Activated naive CD4-positive, alpha-beta T cell treated with anti-CD3 and anti-CD28 coated beads, Interleukin-2, amount 50 U/mL, for 24 hours (primary cell): ENCODE measurements around the gene EYA2.

ENCODE experiments used
- H3K27ac Mint-ChIP-seq: one replicate; pipeline ENCODE4 v1.8.0; 2021; ENCODE audit warnings: mild to moderate bottlenecking, mixed read lengths
- H3K27me3 Mint-ChIP-seq: one replicate; pipeline ENCODE4 v1.8.0; 2021; ENCODE audit warnings: mixed read lengths
- H3K36me3 Mint-ChIP-seq: one replicate; pipeline ENCODE4 v1.8.0; 2021; ENCODE audit warnings: mixed read lengths
- H3K4me1 Mint-ChIP-seq: one replicate; pipeline ENCODE4 v1.8.0; 2021; ENCODE audit warnings: mixed read lengths
- H3K4me3 Mint-ChIP-seq: one replicate; pipeline ENCODE4 v1.8.0; 2021; ENCODE audit warnings: mild to moderate bottlenecking, mixed read lengths
- H3K9me3 Mint-ChIP-seq: one replicate; pipeline ENCODE4 v1.8.0; 2021; ENCODE audit warnings: mixed read lengths

Gene EYA2

DNA sequence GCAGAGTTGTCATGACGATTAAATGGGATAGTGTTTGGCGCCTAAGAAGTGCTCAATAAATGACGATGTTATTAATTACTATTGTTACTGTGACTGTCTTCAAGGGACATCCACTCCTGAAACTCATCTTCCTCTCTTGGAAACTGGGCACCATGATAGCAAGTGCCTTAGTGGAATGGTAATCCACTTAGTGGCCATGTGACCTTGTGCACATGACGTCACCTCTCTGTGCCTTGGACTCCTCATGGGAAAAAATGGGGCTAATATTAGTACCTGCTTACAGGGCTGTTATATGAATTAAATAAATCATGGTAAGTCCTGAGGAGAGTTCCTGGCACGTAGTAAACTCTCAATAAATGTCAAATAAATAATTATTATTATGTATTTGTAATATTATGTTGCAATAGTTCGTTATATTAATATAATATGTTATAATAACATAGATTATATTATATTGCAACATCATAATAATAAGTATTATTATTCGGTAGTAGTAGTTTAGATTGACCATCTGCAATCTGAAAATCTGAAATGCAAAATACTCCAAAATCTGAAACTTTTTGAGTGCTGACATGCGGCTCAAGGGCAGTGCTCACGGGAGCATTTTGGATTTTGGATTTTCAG, 40.9 kb downstream of the EYA2 start:
- H3K27ac Mint-ChIP-seq, result no peak overlapping the region
- no peaks in the 10 kb centered on the region for H3K4me1 Mint-ChIP-seq
- H3K36me3 Mint-ChIP-seq, result no peaks in the 10 kb centered on the region
- no peak overlapping the region for H3K4me3 Mint-ChIP-seq
- H3K9me3 Mint-ChIP-seq, result no peaks in the 10 kb centered on the region
- H3K27me3 Mint-ChIP-seq, result peaks cover 6% of the 10 kb centered on the region

DNA sequence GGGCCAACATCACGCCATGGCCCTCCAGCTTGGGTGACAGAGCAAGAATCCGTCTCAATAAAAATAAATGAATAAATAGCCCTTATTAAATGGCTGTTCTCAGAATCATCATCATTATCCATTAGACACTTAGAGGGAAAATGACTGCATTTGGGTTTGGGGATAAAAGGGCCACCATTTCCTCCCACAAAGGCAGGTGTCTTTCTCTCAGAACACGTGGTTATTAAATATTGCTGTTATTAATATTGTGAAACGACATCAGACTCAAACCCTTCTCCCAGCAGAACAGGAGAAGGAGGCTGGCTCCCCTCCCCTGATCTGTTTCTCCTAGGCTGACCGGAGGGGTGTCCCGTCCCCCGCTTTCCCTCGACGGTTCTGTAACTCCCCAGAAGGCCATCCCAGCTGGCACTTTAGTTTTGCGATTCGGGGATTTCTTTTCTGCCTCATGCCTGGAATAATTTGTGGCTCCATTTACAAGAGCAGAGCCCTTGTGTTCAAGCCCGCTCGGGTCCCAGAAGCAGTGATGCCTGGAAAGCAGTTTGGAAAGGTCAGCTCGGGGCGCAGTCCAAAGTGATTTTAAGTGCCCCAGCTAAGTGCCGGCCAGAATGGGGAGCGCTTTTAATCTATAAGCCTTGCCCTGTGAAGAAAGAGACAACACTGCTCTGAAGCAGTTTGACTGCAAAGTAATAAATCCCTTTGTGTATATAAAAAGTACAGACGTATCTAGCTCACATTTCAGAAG, 41.9 kb downstream of the EYA2 start:
- H3K9me3 Mint-ChIP-seq, result no peaks in the 10 kb centered on the region
- no peaks in the 10 kb centered on the region for H3K36me3 Mint-ChIP-seq
- no peaks in the 10 kb centered on the region for H3K4me1 Mint-ChIP-seq
- no peak overlapping the region for H3K4me3 Mint-ChIP-seq
- H3K27ac Mint-ChIP-seq, result no peak overlapping the region
- H3K27me3 Mint-ChIP-seq, result peaks cover 6% of the 10 kb centered on the region

DNA sequence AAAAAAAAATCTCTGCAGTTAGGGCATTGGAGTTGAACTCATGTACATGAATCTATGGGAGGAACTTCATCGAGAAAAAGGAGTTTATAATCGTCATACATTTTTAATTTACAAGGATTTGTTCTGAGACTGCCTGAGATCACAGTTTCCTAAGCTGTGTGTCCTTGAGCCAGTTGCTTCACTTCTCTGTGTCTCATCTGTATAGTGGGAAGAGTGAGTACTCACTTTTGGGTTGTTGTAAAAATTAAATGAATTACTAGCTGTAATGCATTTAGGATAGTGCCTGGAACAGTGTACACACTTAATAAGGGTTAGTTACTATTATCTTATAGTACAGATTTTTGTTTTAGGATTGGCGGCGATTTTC, 42.5 kb downstream of the EYA2 start:
- no peaks in the 10 kb centered on the region for H3K4me1 Mint-ChIP-seq
- no peak overlapping the region for H3K4me3 Mint-ChIP-seq
- peaks cover 6% of the 10 kb centered on the region for H3K27me3 Mint-ChIP-seq
- H3K27ac Mint-ChIP-seq, result no peak overlapping the region
- H3K9me3 Mint-ChIP-seq, result no peaks in the 10 kb centered on the region
- no peaks in the 10 kb centered on the region for H3K36me3 Mint-ChIP-seq

DNA sequence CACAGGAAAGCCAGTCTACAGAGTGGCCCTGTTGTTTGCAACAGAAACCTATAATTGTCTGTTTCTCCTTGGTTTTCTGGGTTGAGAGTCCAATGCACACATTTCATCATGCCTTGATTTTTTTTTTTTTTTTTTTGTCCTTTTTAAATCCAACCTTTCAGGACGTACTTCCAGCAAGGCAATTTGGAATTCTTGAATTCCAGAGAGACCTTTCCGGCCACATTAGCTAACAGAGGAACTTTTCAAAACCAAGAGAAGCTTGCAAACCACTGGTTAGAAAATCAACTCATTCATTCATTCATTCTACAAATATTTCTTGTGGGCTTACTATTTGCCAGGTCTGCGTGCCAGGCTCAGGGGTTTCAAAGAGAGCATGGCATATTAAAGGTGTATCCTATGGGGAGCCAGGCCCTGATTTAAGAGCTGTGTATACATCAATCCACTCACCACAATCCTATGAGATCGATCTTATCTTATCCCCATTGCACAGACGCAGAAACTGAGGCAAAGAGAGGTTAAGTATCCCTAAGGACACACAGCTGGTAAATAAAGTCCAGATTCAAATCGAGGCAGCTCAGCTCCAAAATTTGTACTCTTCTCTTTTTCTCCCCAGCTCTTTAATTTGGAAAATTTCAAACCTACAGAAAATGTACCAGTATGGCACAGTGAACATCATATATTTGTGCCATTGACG, 43.0 kb downstream of the EYA2 start:
- no peak overlapping the region for H3K4me3 Mint-ChIP-seq
- no peaks in the 10 kb centered on the region for H3K4me1 Mint-ChIP-seq
- no peaks in the 10 kb centered on the region for H3K36me3 Mint-ChIP-seq
- no peak overlapping the region for H3K27ac Mint-ChIP-seq
- peaks cover 6% of the 10 kb centered on the region for H3K27me3 Mint-ChIP-seq
- H3K9me3 Mint-ChIP-seq, result no peaks in the 10 kb centered on the region

DNA sequence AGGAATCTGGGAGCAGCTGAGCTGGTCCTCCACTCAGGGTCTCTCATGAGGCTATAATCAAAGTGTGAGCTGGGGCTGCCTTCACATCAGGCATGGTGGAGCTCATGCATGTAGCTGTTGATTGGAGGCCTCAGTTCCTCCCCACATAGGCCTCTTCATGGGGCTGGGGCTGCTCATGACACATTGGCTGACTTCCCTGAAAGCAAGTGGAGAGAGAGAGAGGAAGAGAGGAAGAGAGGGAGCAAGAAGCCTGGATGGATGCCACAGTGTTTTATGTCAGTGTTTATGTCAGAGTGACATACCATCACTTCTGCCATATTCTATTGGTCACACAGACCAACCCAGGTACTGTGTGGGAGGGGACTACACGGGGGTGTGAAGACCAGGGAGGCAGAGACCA, 43.8 kb downstream of the EYA2 start:
- Mint-ChIP-seq H3K9me3 (no peaks in the 10 kb centered on the region), H3K4me1 (no peaks in the 10 kb centered on the region), H3K27me3 (peaks cover 6% of the 10 kb centered on the region), H3K4me3 (no peak overlapping the region), H3K27ac (no peak overlapping the region), H3K36me3 (no peaks in the 10 kb centered on the region)

DNA sequence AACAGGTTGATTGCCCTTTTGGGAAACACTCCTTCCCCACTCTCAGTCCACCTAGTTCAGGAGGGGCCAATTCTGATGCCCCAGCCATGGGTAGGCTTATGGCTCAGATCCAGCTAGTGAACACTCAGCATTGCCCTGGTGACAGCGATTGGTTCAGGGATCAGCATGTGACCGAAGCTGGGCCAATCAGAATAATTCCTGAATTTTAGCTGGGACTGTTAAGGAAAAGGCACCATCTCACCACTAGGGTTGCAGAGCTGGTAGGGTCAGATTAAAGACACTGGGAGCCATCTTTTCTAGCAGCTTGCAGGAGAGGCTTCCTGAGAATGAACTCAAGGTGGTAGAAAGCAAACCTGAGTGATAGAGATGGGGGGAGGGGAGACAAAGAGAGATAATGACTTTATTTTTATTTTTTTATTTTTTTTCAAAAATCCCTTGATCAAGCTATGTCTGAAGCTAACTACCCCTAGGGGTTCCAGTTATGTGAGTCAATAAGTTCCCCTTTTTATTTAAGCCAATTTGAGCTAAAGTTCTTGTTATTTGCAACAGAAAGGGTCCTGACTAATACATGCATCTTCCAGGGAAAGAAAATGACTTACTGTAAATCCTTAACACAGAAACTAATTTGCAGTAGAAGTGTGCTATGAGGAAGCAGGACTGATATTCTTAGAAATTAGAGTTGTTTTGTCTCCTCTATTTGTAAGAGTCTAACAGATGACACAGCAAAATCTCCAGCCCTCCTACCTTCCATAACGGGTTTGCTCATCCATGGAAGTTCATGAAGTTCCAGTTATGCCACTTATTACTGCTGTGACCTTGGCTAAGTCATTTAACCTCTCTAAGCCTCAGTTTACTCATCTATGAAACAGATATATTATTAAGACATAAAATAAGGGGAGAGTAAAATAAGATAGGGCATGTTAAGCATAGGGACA, 44.7 kb downstream of the EYA2 start:
- no peaks in the 10 kb centered on the region for H3K4me1 Mint-ChIP-seq

DNA sequence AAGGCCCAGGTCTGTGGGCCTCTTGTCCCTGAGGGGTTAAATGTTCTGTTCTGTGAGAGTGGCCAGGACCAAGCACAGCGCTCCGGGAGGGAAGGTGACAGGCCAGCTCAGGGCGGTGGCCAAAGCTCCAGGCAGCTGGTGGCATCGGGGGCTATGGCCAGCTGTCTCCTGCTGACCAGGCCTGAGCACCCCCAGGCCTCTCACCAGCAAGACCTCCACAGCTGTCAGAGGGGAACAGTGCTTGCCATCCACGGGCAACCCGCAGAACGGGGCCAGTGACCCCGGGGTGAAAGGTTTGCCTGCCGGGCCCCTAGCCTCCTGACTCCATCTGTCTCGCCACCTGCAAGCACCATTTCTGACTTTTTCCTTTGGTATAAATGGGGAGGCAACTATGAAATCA, 46.0 kb downstream of the EYA2 start:
- no peaks in the 10 kb centered on the region for H3K4me1 Mint-ChIP-seq
- H3K9me3 Mint-ChIP-seq, result no peaks in the 10 kb centered on the region
- H3K4me3 Mint-ChIP-seq, result no peak overlapping the region
- no peak overlapping the region for H3K27ac Mint-ChIP-seq
- peaks cover 2% of the 10 kb centered on the region for H3K27me3 Mint-ChIP-seq
- no peaks in the 10 kb centered on the region for H3K36me3 Mint-ChIP-seq

More for the DNA sequence above, 44.7 kb downstream of the EYA2 start:
- Mint-ChIP-seq H3K36me3 (no peaks in the 10 kb centered on the region), H3K27me3 (peaks cover 5% of the 10 kb centered on the region), H3K4me3 (no peak overlapping the region), H3K9me3 (no peaks in the 10 kb centered on the region), H3K27ac (no peak overlapping the region)

DNA sequence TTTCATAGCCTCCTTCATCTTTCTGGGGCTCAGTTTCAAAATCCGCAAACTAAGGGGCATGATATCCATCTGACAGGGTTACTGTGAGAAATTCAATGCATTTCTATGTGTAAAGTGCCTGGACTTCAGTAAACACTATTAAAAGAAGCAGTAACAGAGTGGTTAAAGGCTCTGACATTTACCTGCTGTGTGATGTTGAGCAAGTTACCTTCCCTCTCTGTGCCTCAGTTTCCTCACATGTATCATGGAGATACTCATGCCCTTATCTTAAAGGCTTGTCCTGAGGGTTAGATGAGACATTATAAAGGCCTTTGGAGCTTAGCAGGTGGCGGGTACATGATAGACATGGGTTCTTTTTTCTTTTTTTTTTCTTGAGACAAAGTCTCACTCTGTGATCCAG, 46.8 kb downstream of the EYA2 start:
- H3K27ac Mint-ChIP-seq, result no peak overlapping the region
- H3K36me3 Mint-ChIP-seq, result no peaks in the 10 kb centered on the region
- H3K4me1 Mint-ChIP-seq, result no peaks in the 10 kb centered on the region
- no peaks in the 10 kb centered on the region for H3K9me3 Mint-ChIP-seq
- H3K27me3 Mint-ChIP-seq, result peaks cover 2% of the 10 kb centered on the region
- no peak overlapping the region for H3K4me3 Mint-ChIP-seq

DNA sequence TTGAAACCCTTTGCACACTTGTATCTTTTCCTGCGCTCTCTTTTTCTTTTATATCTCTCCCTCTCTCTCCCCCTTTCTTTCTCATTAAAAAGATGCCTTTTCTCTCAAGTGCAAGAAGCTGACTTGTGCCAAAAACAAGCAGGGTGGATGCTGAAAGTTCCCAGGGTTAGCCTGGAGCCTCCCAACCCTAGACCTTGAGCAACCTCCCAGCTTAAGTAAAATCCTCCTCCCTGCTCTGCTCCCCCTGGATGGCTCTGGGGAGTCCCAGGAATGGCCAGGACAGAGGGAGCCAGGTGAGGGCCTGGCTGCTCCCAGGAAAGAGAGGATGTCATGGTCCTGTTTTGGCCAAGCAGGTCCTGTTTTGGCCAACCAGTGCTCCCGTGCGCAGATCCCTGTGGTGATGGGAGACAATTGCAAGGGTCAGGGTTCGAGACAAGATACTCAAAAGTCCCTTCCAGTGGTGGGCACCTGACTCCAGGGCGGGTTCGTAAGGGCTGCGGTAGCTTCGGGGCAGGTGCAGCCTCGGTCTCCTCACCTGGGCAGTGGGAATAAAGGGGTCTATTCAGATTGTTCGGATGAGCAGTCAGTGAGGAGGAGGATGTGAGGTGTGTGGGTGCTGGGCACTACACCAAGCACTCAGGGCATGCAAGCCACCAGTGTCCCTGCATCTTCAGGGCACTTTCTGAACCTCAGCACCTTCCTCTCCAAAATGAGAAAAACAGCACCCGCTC, 49.4 kb downstream of the EYA2 start:
- Mint-ChIP-seq H3K4me1 (no peaks in the 10 kb centered on the region), H3K9me3 (no peaks in the 10 kb centered on the region), H3K27ac (no peak overlapping the region), H3K4me3 (no peak overlapping the region), H3K36me3 (no peaks in the 10 kb centered on the region), H3K27me3 (peaks cover 3% of the 10 kb centered on the region)

DNA sequence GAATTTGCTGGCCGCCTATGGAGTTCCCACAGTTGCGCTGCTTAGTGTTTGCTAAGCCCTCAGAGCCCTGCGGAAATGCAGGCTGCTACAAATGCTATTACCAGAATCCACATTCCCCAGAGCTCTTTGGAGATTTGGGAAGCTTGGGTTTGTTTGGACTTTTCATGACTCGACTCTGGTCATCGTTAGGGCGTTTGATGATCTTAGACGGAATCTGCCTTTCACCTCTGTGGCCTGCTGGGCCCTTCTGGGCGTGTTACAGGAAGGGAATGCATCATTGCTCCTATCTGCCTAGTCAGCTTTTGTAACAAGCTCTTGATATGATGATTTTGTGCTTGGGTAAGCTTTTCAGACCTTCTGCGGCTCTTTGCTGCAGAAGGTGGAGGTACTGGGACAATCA, 50.8 kb downstream of the EYA2 start:
- Mint-ChIP-seq H3K4me3 (no peak overlapping the region), H3K27me3 (peaks cover 3% of the 10 kb centered on the region), H3K27ac (no peak overlapping the region), H3K36me3 (no peaks in the 10 kb centered on the region), H3K4me1 (no peaks in the 10 kb centered on the region), H3K9me3 (no peaks in the 10 kb centered on the region)

DNA sequence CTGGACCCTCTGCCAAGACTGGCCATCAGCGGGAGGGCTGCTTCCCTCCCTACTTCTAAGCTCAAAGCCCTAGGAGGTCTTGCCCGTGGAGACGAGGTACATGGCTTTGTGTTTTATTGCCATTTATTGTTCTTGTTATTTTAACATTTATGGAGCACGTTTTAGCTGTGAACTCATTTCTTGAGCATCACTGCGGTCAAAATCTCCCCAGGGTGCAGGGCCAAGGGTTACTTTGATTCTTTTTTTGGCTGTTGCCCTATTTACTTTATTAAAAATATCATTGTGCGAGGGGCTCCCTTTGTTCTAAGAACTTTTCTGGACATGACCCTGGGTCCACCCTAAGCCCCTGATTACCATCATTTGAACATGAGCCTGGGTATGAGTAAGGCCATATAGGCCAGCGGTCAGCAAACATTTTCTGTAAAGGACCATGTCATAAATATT, 51.6 kb downstream of the EYA2 start:
- no peaks in the 10 kb centered on the region for H3K4me1 Mint-ChIP-seq
- no peaks in the 10 kb centered on the region for H3K36me3 Mint-ChIP-seq
- no peak overlapping the region for H3K27ac Mint-ChIP-seq
- peaks cover 3% of the 10 kb centered on the region for H3K27me3 Mint-ChIP-seq
- no peaks in the 10 kb centered on the region for H3K9me3 Mint-ChIP-seq
- no peak overlapping the region for H3K4me3 Mint-ChIP-seq

DNA sequence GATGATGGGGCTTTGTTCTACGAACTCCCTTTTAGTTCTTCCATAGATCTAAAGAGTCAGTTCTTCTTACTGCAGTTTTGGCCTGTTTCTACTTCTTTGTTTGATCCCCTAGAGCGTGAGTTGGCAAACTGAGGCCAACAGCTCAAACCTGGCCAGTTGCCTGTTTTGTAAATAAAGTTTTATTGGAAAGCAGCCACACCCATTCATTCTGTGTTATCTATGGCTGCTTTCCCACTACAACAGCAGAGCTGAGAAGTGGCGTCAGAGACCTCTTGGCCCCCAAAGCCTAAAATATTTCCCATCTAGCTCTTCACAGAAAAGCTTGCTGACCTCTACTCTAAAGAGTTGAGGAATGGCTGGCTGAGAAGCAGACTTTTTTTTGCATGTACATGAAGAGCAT, 52.2 kb downstream of the EYA2 start:
- Mint-ChIP-seq H3K9me3 (no peaks in the 10 kb centered on the region), H3K27ac (no peak overlapping the region), H3K4me3 (no peak overlapping the region), H3K36me3 (no peaks in the 10 kb centered on the region), H3K4me1 (no peaks in the 10 kb centered on the region), H3K27me3 (peaks cover 4% of the 10 kb centered on the region)

DNA sequence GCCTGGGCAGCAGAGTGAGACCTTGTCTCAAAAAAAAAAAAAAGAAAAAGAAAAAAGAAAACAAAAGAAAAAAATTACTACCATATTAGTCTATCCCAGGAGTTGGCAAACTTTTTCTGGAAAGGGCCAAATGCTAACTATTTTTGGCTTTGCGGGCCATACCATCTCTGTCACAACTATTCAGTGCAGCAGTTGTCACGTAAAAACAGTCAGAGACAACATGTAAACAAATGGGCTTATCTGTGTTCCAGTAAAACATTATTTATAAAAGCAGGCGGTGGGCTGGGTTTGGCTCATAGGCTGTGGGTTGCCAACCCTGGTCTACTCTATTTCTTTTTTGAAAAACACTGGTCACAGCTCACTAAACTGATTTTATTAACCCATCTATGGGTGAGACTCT, 53.4 kb downstream of the EYA2 start:
- no peaks in the 10 kb centered on the region for H3K9me3 Mint-ChIP-seq
- no peaks in the 10 kb centered on the region for H3K36me3 Mint-ChIP-seq
- H3K4me1 Mint-ChIP-seq, result no peaks in the 10 kb centered on the region
- H3K4me3 Mint-ChIP-seq, result no peak overlapping the region
- H3K27ac Mint-ChIP-seq, result no peak overlapping the region
- peaks cover 6% of the 10 kb centered on the region for H3K27me3 Mint-ChIP-seq

DNA sequence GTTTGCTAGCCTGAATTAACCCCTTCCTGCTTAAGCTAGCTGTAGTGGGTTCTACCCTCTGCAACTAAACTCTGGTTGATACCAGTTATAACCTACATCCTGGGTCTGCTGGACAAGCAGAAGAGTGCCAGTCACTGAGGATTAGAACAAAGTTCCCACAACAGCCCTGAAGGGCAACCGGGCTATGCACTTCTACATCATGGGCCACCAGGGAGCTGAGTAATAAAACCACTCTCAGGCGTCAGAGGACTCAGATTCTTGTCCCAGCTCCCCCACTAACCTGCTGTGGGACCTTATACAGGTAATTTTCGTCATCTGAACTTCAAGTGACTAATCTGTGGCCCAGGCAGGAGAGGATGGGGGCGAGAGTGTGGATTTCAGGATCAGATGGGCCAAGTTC, 56.8 kb downstream of the EYA2 start:
- Mint-ChIP-seq H3K9me3 (no peaks in the 10 kb centered on the region), H3K36me3 (no peaks in the 10 kb centered on the region), H3K4me1 (no peaks in the 10 kb centered on the region), H3K27ac (no peak overlapping the region), H3K27me3 (peaks cover 6% of the 10 kb centered on the region), H3K4me3 (no peak overlapping the region)
